HL-60 (cell line): Measurements from ENCODE around the gene DIP2B.

Source experiments
- DNase-seq, 2 experiments: peaks; one replicate each; pipeline ENCODE4 v3.0.0-alpha.2; 2010 to 2020; ENCODE audit warnings: low read depth in 1 of 2, low spot score in 1 of 2
- H3K27ac ChIP-seq: fragments of 250-450 bp; sonication (Bioruptor Pico); replicated peaks from 2 replicates; pipeline ENCODE4 v1.5.1; 2020; ENCODE audit warnings: mild to moderate bottlenecking, moderate library complexity
- H3K27me3 ChIP-seq: fragments of 250-450 bp; sonication (Bioruptor Pico); 2 replicates; pipeline ENCODE4 v1.5.1; 2021; ENCODE audit warnings: mild to moderate bottlenecking, moderate library complexity; ENCODE audit not compliant: insufficient read depth, poor library complexity, severe bottlenecking
- H3K4me3 ChIP-seq: replicated peaks from 2 replicates; pipeline ENCODE4 v1.5.1; 2011; ENCODE audit warnings: mild to moderate bottlenecking, control low read depth, low read length; ENCODE audit not compliant: insufficient read depth
- CTCF ChIP-seq: IDR thresholded peaks from one replicate; pipeline ENCODE4 v1.5.1; 2011; ENCODE audit warnings: low read length, control low read depth, inconsistent platforms; ENCODE audit not compliant: insufficient read depth
- GABPA ChIP-seq: IDR thresholded peaks from 2 replicates; pipeline ENCODE4 v1.6.1; 2012; ENCODE audit warnings: low read depth
- POLR2AphosphoS5 ChIP-seq: IDR thresholded peaks from 2 replicates; pipeline ENCODE4 v1.6.1; 2012; ENCODE audit warnings: low read depth
- REST ChIP-seq: IDR thresholded peaks from 2 replicates; pipeline ENCODE4 v1.6.1; 2012; ENCODE audit warnings: low read depth; ENCODE audit not compliant: insufficient replicate concordance
- SPI1 ChIP-seq: IDR thresholded peaks from 2 replicates; pipeline ENCODE4 v1.6.1; 2012; ENCODE audit warnings: low read depth, mild to moderate bottlenecking, borderline replicate concordance

DIP2B gene

GRCh38 chr12:50528800-50529199 is 24.0 kb downstream of the DIP2B start:
- no peak for TF ChIP-seq POLR2AphosphoS5
- TF ChIP-seq CTCF, result no peak
- TF ChIP-seq REST, result no peak
- TF ChIP-seq SPI1, result no peak
- no peak for TF ChIP-seq GABPA
- Histone ChIP-seq H3K27ac (no peak overlapping the region), H3K27me3 (no peaks in the 10 kb centered on the region), H3K4me3 (no peak overlapping the region)
- no peak for DNase-seq

GRCh38 chr12:50529345-50529744 is 24.6 kb downstream of the DIP2B start:
- Histone ChIP-seq H3K27ac (no peak overlapping the region), H3K4me3 (no peak overlapping the region), H3K27me3 (no peaks in the 10 kb centered on the region)
- TF ChIP-seq REST (no peak), POLR2AphosphoS5 (no peak), GABPA (no peak), SPI1 (no peak), CTCF (no peak)
- DNase-seq, result no peak

- Histone ChIP-seq H3K27ac (no peak overlapping the region), H3K27me3 (no peaks in the 10 kb centered on the region), H3K4me3 (no peak overlapping the region)
- DNase-seq, result no peak
- TF ChIP-seq POLR2AphosphoS5, result no peak
- TF ChIP-seq REST, result no peak
- no peak for TF ChIP-seq SPI1
- TF ChIP-seq GABPA, result no peak
- no peak for TF ChIP-seq CTCF
Observed at GRCh38 chr12:50530532-50530931, 25.7 kb downstream of the DIP2B start.
